ENCODE results near the gene RALGAPB. TPM values are rescaled to one million over a fixed set of nuclear protein-coding genes. Genes with fewer than 3 reads are reported as not detected.

Gene RALGAPB
- total RNA-seq, 1 experiment from 2014 or later: 30.4 TPM

DNA sequence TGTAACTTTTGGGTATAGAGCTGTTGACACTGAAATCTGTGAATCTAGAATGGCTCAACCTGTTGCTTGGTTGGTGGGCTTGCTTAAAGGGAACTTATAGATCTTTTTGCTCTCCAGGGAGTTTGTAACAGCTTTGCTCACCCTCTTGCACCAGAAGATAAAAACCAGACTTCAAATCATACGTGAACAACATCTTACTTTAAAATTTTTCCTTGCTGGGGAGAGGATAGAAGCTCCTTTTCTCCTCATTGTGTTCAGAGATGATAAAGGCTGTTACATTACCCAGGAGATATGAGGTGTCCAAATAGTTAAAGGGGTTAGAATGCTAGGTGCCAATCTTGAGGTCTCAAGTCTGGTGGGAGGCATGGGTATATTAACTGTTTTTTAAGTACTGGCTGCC lies 46.8 kb downstream of the RALGAPB start:
- no peak for ATAC-seq
- no peak overlapping the region for H2AFZ ChIP-seq (ENCODE audit: low read length)
- H3K4me3 ChIP-seq (ENCODE audit: low read length): no peak overlapping the region
- peaks cover 43% of the 10 kb centered on the region for H3K36me3 ChIP-seq (ENCODE audit: low read depth, low read length)
- POLR2A ChIA-PET (ENCODE audit: unreplicated experiment): no interaction called here
- H3F3A ChIP-seq (ENCODE audit: low read length, unreplicated experiment): no peaks in the 10 kb centered on the region
- TF ChIP-seq, protein P1, sequence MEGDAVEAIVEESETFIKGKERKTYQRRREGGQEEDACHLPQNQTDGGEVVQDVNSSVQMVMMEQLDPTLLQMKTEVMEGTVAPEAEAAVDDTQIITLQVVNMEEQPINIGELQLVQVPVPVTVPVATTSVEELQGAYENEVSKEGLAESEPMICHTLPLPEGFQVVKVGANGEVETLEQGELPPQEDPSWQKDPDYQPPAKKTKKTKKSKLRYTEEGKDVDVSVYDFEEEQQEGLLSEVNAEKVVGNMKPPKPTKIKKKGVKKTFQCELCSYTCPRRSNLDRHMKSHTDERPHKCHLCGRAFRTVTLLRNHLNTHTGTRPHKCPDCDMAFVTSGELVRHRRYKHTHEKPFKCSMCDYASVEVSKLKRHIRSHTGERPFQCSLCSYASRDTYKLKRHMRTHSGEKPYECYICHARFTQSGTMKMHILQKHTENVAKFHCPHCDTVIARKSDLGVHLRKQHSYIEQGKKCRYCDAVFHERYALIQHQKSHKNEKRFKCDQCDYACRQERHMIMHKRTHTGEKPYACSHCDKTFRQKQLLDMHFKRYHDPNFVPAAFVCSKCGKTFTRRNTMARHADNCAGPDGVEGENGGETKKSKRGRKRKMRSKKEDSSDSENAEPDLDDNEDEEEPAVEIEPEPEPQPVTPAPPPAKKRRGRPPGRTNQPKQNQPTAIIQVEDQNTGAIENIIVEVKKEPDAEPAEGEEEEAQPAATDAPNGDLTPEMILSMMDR (conservative IDR thresholded peaks at IDR 0.05; ENCODE audit: low read depth, low read length): no peak
- no peak for TF ChIP-seq EZH2 (IDR thresholded peaks at IDR 0.05; ENCODE audit: low read length, unreplicated experiment)
- no peak for TF ChIP-seq EZH2phosphoT487 (IDR thresholded peaks at IDR 0.05; ENCODE audit: borderline replicate concordance, low read length)
- H4K20me1 ChIP-seq (ENCODE audit: low read length): no peaks in the 10 kb centered on the region
- CTCF ChIA-PET: no interaction called here
- intact Hi-C loops (cut with micrococcal nuclease): no loop called here
- no peaks in the 10 kb centered on the region for H3K27me3 ChIP-seq (ENCODE audit: low read length)
- H3K4me1 ChIP-seq (ENCODE audit: insufficient read depth, low read length): peaks cover 14% of the 10 kb centered on the region; the same call in 1 of the 2 replicates
- H3K9ac ChIP-seq (ENCODE audit: low read length): no peak overlapping the region
- H3K9me3 ChIP-seq (ENCODE audit: low read length): no peaks in the 10 kb centered on the region
- no peaks in the 10 kb centered on the region for H3K9me2 ChIP-seq (replicated peaks; ENCODE audit: low read length)
- no peak for DNase-seq
- peaks cover 7% of the 10 kb centered on the region; the same call in 1 of the 2 replicates for H3K79me2 ChIP-seq (ENCODE audit: low read length)
- no peak overlapping the region for H3K27ac ChIP-seq (ENCODE audit: low read length)
- no peak overlapping the region for H3K4me2 ChIP-seq (ENCODE audit: low read length)
- no TSS peak for BruUV-seq (replicated peaks)

DNA sequence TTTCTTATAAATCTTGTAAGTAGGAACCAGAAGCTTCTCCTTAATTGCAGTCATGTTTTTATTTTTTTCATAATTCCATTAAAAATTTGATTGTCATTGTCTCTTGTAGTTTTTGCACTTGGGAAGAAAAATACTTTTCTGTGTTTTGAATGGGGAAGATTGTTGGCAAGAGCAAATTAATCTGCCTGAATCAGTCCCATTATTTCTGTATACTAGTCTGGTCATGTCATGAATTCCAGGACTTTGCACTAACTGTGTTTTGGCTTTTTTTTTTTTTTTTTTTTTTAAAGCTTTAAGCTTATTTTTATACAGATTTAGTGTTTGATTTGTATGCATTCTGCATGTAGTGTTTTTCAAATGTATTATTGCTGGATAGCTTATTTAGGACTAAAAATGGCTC lies 47.6 kb downstream of the RALGAPB start:
- Histone ChIP-seq H3K4me3 (ENCODE audit: low read length) (no peak overlapping the region), H3K9me2 (replicated peaks; ENCODE audit: low read length) (no peaks in the 10 kb centered on the region), H3K9me3 (ENCODE audit: low read length) (no peaks in the 10 kb centered on the region), H3K4me1 (ENCODE audit: insufficient read depth, low read length) (peaks cover 14% of the 10 kb centered on the region; the same call in 1 of the 2 replicates), H4K20me1 (ENCODE audit: low read length) (no peaks in the 10 kb centered on the region), H3K27me3 (ENCODE audit: low read length) (no peaks in the 10 kb centered on the region), H3K27ac (ENCODE audit: low read length) (no peak overlapping the region), H3K9ac (ENCODE audit: low read length) (no peak overlapping the region), H2AFZ (ENCODE audit: low read length) (no peak overlapping the region), H3K79me2 (ENCODE audit: low read length) (no peaks in the 10 kb centered on the region), H3F3A (ENCODE audit: low read length, unreplicated experiment) (no peaks in the 10 kb centered on the region), H3K4me2 (ENCODE audit: low read length) (no peak overlapping the region), H3K36me3 (ENCODE audit: low read depth, low read length) (peaks cover 43% of the 10 kb centered on the region)
- no peak for DNase-seq
- TF ChIP-seq EZH2 (IDR thresholded peaks at IDR 0.05; ENCODE audit: low read length, unreplicated experiment) (no peak), EZH2phosphoT487 (IDR thresholded peaks at IDR 0.05; ENCODE audit: borderline replicate concordance, low read length) (no peak)
- TF ChIP-seq, protein P1 (conservative IDR thresholded peaks at IDR 0.05; ENCODE audit: low read depth, low read length): no peak
- intact Hi-C loops (cut with micrococcal nuclease): no loop called here
- no TSS peak for BruUV-seq (replicated peaks)
- POLR2A ChIA-PET (ENCODE audit: unreplicated experiment): no interaction called here
- ATAC-seq: no peak
- CTCF ChIA-PET: no interaction called here

DNA sequence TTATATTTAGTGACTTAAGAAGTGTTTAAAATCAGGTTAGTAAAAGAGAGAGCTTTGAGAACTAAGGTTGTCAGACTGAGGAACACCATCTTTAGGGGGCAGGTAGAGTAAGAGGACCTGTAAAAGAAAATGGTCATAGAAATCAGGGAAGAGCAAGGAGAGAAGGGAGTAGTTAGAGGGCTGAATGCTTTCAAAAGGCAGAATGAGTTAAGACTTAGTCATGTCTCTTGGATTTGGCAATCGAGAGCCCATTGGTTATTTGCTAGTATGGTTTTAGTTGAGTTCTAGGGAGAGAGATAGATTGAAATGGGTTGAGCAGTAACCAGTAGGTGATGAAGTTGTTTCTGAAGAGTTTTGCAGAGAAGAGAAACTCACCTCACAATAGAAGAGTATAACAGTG lies 51.1 kb downstream of the RALGAPB start:
- Histone ChIP-seq H3K4me3 (ENCODE audit: low read length) (no peak overlapping the region), H2AFZ (ENCODE audit: low read length) (no peak overlapping the region), H3K27me3 (ENCODE audit: low read length) (no peaks in the 10 kb centered on the region), H3K9ac (ENCODE audit: low read length) (no peak overlapping the region), H3K9me3 (ENCODE audit: low read length) (no peaks in the 10 kb centered on the region), H4K20me1 (ENCODE audit: low read length) (no peaks in the 10 kb centered on the region), H3K79me2 (ENCODE audit: low read length) (no peaks in the 10 kb centered on the region), H3K27ac (ENCODE audit: low read length) (no peak overlapping the region), H3F3A (ENCODE audit: low read length, unreplicated experiment) (no peaks in the 10 kb centered on the region), H3K4me2 (ENCODE audit: low read length) (no peak overlapping the region), H3K9me2 (replicated peaks; ENCODE audit: low read length) (no peaks in the 10 kb centered on the region), H3K36me3 (ENCODE audit: low read depth, low read length) (peaks cover 37% of the 10 kb centered on the region), H3K4me1 (ENCODE audit: insufficient read depth, low read length) (peaks cover 11% of the 10 kb centered on the region; the same call in 1 of the 2 replicates)
- intact Hi-C loops (cut with micrococcal nuclease): no loop called here
- TF ChIP-seq EZH2phosphoT487 (IDR thresholded peaks at IDR 0.05; ENCODE audit: borderline replicate concordance, low read length): no peak
- TF ChIP-seq EZH2 (IDR thresholded peaks at IDR 0.05; ENCODE audit: low read length, unreplicated experiment): no peak
- TF ChIP-seq, protein P1 (conservative IDR thresholded peaks at IDR 0.05; ENCODE audit: low read depth, low read length): no peak
- peak; percentile 68 for ATAC-seq
- CTCF ChIA-PET: no interaction called here
- peak; percentile 69 for DNase-seq
- POLR2A ChIA-PET (ENCODE audit: unreplicated experiment): no interaction called here
- no TSS peak for BruUV-seq (replicated peaks)
